HG02798 (cell line): ENCODE results near the gene CLIC3.
"Not testable (repeated sequence)": the region's sequence is repeated elsewhere in the genome, so short reads cannot be mapped to it uniquely, and the experiment has no call there.

Source experiments
- ATAC-seq: cut with Tn5 transposase; IDR thresholded peaks from one replicate; pipeline ENCODE4 v1.9.1; 2021; ENCODE audit warnings: mild to moderate bottlenecking; ENCODE audit not compliant: unreplicated experiment, poor library complexity

The CLIC3 gene

DNA sequence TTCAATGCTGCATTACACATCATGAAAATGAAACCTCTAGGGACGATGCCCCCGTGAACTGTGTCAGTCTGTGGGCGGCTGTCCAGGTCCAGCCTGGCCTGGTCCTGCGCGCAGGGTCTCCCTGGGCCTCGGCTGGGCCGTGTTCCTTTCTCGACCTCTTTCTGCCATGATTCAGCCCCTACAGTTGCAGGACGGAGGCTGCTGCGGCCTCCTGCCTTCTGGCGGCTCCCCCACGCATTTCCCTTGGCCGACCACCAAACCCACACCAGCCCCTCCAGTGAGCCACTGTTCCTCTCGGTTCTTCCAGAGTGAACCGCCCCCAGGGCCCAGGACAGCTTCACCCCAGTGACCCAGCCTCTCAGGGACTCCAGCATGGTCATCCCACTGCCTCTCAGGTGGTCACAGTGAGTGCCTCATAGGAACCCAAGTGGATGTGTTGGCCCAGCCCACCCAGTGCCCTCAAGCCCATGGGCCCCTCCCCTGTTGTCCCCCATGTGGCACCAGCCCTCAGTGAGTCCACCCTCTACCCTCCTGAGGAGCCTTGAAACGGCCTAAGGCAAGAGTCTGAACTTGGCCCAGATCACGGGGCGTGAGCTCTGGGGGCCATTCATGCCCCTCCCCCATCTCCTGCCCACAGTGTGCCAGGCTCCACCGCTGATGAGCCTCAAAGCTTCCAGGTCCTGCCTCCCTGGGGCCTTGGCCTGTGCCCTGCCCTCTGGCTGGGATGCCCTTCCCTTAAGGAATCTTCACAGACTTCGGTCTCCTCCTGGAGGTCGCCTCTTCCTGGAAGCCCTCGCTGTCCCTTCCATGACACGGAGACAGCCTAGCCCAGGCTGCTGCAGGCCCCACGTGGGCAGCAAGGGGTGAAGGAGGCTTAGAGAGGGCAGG lies 10.0 kb upstream of the CLIC3 start:
- ATAC-seq: no peak

DNA sequence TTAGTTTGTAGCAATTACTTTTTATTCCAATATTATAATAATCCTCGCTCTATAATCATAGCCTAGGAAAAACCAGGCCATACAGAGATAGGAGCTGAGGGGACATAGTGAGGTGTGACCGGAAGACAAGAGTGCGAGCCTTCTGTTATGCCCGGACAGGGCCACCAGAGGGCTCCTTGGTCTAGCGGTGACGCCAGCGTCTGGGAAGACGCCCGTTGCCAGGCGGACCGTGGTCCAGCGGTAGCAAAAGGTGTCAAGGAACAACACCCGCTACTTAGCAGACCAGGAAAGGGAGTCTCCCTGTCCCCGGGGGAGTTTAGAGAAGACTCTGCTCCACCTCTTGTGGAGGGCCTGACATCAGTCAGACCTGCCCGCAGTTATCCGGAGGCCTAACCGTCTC lies 7.9 kb upstream of the CLIC3 start:
- ATAC-seq: not testable (repeated sequence)

DNA sequence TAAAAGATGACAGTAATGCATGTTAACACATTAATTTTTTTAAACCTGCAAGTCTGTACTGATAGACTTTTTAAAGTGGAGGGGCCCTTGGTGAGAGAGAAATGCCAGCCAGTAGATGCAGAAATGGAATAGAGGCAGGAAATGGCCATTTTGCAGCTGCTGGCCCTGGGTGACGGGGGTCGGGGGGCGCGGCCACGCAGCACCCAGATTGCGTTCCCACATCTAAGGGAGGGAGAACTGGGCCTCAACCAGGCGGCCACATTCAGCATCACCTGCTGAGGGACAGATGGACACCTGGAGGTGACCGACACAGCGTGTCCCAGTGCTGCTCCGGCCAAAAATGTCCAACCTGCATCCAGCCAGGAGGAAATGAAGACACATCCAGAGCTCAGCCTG lies 6.3 kb upstream of the CLIC3 start:
- no peak for ATAC-seq

DNA sequence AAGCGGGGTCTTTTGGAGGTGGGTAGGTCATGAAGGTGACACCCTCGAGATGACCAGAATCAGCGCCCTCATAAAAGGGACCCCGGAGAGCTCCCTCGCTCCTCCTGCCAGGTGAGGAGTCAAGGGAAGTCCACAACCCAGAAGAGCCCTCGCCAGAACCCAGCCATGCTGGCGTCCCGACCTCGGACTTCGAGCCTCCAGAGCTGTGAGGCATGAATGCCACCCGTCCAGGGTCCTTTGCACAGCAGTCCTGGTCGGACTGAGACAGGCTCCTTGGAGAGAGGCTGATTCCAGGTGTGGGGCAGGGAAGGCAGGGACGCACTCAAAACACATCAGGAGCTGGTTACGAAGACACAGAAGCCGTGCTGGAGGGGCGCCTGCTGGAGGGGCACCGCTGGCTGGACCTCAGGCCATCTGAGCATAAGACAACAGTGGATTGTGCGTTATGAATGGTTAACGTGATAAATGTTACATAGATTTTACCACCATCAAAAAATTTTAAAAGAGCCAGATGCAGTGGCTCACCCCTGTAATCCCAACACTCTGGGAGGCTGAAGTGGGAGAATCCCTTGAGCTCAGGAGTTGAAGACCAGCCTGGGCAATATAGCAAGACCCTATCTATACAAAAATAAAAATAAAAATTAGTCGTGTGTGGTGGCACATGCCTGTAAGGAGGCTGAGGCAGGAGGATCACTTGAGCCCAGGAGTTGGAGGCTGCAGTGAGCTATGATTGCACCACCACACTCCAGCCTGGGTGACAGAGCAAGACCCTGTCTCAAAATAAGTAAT lies 5.7 kb upstream of the CLIC3 start:
- ATAC-seq: no peak

DNA sequence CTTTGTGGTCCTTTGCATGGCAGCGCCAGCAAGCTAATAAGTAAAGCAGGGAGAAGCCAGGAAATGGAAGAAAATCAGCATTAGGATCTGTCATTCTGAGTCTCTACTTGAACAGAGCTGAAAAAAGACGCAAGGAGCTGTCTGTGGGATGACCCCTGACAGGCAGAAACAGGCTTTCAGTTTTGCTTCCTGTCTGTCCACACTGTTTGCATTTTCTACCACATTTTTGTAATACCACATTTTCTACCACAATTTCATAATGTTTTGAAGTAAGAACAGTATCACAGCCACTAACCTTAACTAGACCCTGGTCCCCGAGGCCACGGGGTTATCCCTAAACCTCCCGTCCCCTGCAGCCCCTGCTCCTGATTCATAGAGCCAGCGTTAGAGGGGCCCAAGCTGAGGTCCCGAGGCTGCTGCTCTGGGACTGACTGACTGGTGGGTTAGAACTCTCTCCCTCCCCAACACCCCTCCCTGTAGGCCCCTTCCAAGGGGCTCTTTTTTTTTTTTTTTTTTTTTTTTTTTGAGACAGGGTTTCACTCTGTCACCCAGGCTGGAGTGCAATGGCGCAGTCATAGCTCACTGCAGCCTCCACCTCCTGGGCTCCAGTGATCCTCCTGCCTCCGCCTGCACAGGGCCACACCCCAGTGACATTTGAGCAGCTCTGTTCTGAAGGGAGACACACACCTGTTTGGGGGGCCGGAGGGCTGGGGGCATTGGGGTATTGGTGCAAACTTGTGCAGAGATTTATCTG lies 4.0 kb upstream of the CLIC3 start:
- peak; percentile 81 for ATAC-seq

DNA sequence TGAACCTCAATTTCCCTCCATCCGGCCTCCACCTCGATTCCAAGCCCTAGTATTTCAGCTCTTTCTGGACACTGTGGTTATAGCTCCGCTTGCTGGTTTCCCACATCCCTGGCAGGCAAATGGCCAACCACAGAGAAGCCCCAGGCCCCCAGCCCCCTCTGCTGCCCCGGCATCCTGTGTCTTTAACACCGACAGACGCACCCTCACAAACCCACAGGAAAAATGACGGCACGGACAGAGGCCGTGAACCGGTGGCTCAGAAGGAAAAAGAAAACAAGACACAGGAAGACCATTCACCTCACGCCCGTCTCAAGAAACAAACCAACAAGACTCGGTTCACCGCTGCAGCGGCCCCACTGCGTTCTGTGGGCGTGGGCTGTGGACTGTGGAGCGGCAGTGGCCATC lies 1.5 kb upstream of the CLIC3 start:
- ATAC-seq: no peak

DNA sequence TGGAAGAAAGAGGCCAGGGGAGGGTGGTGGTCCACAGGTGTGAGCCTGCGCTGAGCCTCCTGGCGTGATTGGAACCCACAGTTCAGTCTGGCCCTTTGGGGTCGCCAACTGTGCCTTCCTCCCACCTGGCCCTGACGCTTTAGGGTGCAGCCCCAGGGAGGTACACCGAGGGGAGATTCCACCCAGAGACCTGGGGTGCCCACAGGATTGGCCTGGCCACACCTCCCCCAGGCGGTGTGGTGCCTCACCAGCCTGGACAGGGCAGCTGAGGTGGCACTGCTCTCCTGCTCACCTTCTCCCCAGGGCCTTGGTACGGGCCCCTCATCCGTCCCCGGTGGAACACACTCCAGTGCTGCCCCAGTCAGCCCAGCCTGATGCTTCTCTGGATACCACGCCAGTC lies 1.0 kb upstream of the CLIC3 start:
- ATAC-seq: no peak

DNA sequence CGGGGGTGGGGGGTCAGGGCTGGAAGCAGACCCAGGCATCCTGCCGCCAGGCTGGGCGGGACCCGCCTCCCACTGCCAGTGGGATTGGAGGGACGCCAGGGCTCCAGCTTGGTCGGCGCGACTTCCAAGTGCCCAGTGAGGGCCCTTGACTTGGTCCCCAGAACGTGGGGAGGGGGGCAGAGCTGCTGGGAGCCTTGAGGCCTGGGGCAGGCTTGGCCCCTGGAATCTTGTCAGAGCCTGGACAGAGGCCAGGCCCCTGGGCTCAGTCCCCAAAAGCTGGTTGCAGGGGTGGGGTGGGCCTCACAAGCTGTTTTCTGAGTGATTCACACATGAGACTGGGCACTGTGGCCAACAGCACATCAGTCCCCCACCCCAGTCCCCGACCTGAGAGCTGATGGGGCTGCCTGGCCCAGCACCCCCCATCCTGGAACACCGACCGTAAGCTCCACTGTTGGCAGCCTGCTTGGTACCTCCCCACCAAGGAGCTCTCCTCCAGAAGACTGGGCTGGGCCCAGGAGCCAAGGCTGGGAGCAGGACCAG lies 526 bp downstream of the CLIC3 start:
- ATAC-seq: no peak

DNA sequence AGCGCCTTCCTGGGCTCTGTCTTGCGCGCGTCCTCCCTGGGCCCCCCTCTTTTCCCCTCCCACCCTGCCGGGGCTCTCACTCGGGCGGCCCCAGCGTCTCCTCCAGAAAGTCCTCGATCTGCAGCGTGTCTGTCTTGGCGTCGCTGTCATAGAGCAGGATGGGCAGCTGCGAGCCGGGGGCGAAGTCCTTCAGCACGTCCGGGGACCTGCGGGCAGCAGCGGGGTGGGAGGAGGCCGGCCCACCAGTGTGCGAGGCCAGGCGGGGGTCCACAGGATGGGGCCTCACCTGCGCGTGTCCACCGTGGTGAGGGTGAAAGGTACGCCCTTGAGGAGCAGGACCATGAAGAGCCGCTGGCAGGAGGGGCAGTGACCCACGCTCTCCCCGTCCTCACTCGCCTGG lies 1.0 kb downstream of the CLIC3 start:
- no peak for ATAC-seq

DNA sequence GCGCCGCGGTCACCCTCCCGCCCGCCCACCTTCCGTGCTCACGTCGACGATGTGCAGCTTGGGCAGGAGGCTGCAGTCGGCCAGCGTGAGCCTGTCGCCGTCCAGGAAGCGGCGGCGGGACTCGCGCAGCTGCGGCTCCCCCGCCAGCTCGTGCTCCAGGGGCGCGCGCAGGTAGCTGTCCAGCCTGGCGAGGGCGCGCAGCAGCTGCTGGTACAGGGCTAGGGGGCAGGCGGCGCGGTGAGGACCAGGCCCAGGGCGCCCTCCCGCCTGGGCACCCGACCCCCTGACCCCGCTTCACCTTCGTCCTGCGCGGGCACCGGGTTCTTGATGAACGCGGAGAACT lies 1.5 kb downstream of the CLIC3 start:
- no peak for ATAC-seq

DNA sequence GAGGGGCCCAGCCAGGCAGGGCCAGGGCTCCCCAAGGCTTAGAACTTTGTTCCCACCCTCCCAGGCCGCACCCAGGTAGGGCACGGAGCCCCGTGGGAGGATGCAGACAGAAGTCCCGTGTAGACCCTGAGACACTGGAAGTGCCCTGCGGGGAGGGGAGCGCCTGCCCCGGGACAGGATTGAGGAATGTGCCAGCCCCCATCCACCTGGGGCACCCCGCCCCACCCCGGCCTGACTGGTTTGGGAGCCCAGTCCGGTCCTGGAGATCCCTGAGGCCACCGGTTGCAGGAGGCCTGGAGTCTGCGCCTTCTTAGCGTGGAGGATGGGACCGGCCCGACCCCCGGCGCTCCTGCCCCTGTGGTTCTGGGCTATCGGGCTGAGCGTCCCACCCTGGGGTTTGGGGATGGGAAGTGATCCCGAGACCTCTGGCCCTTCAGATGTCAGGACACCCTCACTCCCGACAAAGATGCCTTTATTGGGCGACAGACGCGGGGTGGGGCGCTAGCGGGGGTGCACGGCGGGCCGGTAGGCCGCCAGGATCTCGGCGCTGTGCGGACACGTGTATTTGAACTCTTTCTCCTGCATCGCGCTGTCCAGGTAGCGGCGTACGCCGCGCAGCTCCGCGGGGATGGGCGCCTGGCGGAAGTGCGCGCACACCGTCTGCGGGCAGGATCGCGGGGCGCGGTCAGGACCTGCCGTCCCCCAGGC lies 2.0 kb downstream of the CLIC3 start:
- ATAC-seq: no peak

DNA sequence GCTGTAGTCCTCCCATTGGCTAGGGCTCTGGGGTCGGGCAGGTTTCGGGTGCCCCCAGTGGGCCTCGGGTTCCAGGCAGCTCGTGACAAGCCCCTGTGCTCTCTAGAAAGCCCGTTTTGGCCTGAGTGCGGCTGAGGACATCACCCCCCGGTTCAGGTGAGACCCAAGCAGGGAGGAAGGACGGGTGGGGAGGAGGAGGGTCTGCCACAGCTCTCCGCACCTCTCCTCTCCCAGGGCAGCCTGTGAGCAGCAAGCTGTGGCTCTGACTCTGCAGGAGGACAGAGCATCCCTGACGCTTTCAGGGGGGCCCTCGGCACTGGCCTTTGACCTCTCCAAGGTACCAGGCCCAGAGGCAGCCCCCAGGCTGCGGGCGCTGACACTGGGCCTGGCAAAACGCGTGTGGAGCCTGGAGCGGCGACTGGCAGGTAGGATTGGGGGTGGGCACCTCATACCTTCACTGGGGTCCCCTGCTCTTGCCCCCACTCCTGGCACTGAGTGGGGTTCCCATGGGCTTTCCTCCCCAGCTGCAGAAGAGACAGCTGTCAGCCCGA lies 3.5 kb downstream of the CLIC3 start:
- ATAC-seq: no peak

DNA sequence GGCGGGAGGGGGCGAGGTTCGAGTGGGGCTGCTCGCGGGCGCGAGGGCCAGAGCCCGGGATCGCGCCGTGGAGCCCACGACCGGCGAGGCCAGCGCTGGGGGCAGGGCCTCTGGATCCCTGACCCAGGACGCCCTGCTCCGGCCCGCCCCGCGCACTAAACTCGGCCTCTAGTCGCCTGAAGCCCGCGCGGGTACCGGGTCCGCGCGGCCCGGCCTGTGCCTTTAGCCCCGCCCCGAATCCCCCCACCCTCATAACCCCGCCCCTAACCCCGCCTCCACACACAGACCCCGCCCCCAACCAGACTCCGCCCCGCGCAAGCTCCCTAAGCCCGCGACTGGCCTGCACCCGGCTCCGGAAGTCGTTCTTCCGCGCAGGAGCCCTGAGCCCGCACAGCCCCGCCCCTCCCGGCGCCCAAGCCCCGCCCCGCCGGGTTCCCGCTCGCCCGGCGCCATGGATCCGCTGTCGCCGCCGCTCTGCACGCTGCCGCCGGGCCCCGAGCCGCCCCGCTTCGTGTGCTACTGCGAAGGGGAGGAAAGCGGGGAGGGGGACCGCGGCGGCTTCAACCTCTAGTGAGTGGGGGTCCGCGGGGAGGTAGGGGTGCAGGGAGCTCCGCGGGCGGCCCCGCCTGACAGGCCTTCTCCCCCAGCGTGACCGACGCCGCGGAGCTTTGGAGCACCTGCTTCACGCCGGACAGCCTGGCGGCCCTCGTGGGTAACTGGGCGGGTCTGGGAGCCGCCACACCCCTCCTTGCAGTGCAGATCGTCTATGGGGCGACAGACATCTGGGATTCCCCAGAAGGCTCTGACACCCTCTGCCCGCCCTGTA lies 4.2 kb downstream of the CLIC3 start, which contains the start of gene PAXX:
Gene PAXX, plus strand, starts transcription at position 430 of the 826 bp plus-strand sequence. Its CDS starts 22 bp downstream, at position 452.
- ATAC-seq: peak; percentile 89

DNA sequence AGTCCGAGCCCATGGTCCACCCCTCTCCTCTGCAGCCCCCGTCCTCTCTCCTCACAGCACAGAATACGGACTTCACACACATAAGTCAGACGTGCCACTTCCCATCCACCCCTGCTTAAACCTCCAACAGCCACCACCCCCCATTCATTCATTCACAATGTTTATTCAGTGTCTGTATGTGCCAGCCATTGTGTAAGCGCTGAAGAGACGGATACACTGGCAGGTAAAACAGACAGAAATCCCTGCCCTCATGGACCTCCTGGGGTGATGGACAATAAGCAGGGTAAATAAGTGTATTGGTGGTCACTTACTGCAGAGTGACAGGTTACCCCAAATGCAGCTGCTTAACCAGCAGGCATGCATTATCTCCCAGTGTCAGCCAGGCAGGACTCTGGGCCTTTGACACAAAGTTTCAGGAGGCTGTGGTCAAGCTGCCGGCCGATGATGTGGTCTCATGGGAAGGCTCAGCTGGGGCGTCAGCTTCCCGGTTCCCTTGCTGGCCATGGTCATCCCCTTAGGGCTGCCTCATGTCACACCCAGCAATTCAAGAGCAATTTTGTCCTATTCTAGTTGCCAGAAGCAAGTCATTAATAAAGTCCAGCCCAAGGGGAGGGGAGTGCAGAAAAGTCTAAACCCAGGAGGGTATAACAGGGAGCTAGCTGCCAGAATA lies 6.0 kb downstream of the CLIC3 start:
- no peak for ATAC-seq

DNA sequence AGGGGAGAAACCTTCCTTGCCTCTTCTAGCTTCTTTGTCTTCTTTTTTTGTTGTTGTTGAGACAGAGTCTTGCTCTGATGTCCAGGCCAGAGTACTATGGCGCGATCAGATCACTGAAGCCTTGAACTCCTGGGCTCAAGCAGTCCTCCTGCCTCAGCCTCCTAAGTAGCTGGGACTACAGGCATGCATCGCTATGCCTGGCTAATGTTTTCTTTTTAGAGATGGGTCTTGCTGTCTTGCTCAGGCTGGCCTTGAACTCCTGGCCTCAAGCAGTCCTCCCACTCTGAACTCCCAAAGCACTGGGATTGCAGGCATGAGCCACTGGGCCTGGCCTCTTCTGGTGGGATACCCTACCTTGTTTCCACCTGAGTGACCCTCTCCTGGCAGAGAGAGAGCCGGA lies 7.5 kb downstream of the CLIC3 start:
- no peak for ATAC-seq

DNA sequence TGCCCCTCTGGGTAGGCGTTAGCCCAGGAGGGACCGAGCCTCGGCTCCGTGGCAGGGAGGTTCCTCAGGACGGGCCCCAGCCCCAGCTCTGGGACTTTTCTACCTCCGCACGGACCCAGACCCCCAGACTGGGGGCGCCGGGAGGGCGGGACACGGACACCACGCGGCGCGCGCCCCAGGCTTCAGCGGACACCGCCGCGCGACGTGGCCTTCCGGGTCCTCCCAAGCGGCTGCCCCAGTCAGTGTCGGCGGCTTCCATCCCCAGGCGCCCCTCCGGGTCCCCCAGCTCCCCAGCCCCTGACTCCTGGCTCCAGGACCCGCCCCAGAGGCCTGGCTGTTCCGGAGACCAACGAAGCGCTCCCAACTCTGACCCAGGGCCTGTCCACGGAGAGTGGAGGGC lies 10.5 kb downstream of the CLIC3 start:
- ATAC-seq: no peak

DNA sequence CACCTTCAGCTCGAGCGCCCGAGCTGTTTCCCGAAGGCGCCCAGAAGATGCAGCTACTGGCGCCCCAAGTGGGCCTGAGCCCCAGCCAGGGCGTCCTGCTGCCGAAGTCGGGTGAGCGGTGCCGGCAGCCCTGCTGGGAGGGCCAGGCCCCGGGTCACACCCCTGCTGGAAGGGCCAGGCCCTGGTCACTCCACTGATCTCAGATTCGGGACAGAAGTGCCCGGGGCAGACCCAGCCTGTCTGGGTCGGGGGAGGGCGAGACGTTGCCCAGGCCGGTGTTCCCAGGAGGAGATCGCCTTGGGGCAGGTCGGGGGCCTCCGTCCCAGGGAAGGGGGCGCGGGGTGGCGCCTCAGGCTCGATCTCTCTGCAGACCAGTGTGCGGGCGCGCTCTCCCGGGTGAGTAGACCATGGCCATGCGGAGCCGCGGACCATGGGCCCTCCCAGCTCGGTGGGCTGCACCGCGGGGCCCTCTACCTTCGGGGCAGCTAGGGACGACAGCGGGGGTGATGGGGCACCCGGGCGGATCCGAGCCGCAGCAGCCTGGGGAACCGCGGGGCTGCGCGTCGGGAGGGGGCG lies 11.3 kb downstream of the CLIC3 start:
- no peak for ATAC-seq

DNA sequence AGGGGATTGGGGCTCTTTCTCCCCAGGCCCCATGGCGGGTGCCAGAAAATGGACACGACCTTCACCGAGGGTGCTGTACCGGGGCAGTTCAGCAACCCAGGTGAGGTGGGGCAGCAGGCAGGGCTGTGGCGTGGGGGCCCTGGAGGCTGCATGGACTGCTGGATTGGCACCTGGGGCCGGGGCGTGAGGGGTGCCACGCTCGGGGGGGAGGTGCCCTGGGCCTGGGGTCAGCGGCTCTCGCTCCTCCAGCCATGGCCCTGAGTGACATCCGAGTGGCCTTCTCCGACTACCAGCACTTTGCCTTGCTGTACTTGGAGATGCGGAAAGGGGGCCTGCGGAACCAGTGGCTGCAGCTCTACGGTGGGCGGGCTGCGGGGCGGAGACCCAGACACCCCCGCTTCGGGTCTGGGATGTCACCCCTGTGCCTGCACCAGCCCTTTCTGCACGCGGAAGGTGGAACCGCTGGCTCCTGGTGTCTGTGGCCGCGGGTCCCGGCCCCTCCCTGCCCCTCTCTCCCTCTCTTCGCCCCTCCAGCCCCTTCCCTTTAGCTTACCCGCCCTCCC lies 11.8 kb downstream of the CLIC3 start:
- no peak for ATAC-seq
